ENCODE measurements around the gene RAB3GAP1.
"Not testable (repeated sequence)": the region's sequence is repeated elsewhere in the genome, so short reads cannot be mapped to it uniquely, and the experiment has no call there.

Gene RAB3GAP1

DNA sequence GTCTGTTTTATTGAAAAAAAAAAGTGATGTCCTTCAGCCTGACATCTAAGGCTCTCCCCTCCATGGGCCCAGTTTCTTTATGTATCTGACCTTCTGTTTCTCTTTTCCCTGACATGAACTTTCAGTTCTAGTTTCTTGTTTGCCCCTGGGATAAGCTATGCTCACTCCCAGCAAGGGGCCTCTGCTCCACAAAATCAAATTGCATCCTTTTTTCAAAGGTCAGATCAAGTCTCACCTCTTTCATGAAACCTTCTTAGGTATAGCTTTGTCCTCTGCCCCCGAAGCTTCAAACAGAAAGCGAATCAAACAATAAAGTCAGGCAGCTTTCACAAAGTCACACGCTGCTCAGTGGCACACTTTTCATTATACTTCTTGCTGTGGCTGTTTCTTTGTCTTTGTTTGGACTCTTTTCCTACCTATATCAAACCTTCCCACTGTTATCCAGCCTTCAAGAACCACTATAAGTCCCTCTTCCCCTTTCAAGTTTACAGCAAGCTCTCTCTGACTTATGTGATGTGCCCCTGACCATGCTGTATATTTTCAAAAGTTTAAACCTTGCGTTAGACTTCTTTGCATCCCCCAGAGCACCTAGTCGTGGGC lies 28.1 kb upstream of the RAB3GAP1 start:
- Histone ChIP-seq H3K27me3 (ENCODE audit: control insufficient read depth in 1 of 2, insufficient read depth in 2 of 2, low read length in 2 of 2) (no peaks in the 10 kb centered on the region), H3K27ac (ENCODE audit: low read length) (no peak overlapping the region), H3K9me3 (ENCODE audit: control insufficient read depth in 2 of 2, low read length in 2 of 2) (no peaks in the 10 kb centered on the region), H3K36me3 (ENCODE audit: control insufficient read depth in 2 of 2, insufficient read depth in 2 of 2, low read length in 2 of 2) (no peaks in the 10 kb centered on the region), H3K4me3 (ENCODE audit: low read length in 2 of 2) (no peak overlapping the region), H3K4me1 (ENCODE audit: control insufficient read depth, insufficient read depth, low read length) (no peaks in the 10 kb centered on the region), H3K9ac (ENCODE audit: low read length in 2 of 2) (no peak overlapping the region)

GRCh38 chr2:135029481-135030134 lies 22.5 kb upstream of the RAB3GAP1 start:
- Histone ChIP-seq H3K36me3 (ENCODE audit: control insufficient read depth in 2 of 2, insufficient read depth in 2 of 2, low read length in 2 of 2) (no peaks in the 10 kb centered on the region), H3K4me1 (ENCODE audit: control insufficient read depth, insufficient read depth, low read length) (no peaks in the 10 kb centered on the region), H3K27ac (ENCODE audit: low read length) (no peak overlapping the region), H3K9ac (ENCODE audit: low read length in 2 of 2) (no peak overlapping the region), H3K9me3 (ENCODE audit: control insufficient read depth in 2 of 2, low read length in 2 of 2) (no peaks in the 10 kb centered on the region), H3K4me3 (ENCODE audit: low read length in 2 of 2) (no peak overlapping the region), H3K27me3 (ENCODE audit: control insufficient read depth in 1 of 2, insufficient read depth in 2 of 2, low read length in 2 of 2) (no peaks in the 10 kb centered on the region)

DNA sequence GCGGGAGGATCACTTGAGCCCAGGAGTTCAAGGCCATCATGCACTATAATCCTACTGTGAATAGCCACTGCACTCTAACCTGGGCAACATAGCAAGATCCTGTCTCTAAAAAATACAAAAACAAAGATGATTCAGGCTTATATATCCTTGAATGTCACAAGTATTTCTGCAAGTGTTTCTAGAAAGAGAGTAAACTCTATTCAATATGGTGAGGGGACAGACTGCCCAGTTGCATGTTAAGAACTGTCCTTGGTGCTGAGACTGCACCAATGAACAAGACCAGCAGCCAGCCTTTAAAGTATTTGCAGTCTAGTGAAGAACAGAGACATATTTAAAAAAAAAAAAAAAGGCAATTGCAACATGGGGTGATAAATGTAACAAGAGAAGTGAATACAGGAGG lies 21.3 kb upstream of the RAB3GAP1 start:
- no peak overlapping the region for H3K27ac ChIP-seq (ENCODE audit: low read length)
- no peaks in the 10 kb centered on the region for H3K9me3 ChIP-seq (ENCODE audit: control insufficient read depth in 2 of 2, low read length in 2 of 2)
- H3K4me1 ChIP-seq (ENCODE audit: control insufficient read depth, insufficient read depth, low read length): no peaks in the 10 kb centered on the region
- H3K36me3 ChIP-seq (ENCODE audit: control insufficient read depth in 2 of 2, insufficient read depth in 2 of 2, low read length in 2 of 2): no peaks in the 10 kb centered on the region
- no peaks in the 10 kb centered on the region for H3K27me3 ChIP-seq (ENCODE audit: control insufficient read depth in 1 of 2, insufficient read depth in 2 of 2, low read length in 2 of 2)
- H3K9ac ChIP-seq (ENCODE audit: low read length in 2 of 2): no peak overlapping the region
- no peak overlapping the region for H3K4me3 ChIP-seq (ENCODE audit: low read length in 2 of 2)

DNA sequence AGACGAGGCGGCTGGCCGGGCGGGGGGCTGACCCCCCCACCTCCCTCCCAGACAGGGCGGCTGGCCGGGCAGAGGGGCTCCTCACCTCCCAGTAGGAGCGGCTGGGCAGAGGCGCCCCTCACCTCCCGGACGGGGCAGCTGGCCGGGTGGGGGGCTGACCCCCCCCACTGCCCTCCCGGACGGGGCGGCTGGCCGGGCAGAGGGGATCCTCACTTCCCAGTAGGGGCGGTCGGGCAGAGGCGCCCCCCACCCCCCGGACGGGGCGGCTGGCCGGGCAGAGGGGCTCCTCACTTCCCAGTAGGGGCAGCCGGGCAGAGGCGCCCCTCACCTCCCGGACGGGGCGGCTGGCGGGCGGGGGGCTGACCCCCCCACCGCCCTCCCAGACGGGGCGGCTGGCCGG lies 18.9 kb upstream of the RAB3GAP1 start:
- not testable (repeated sequence) for H3K4me3 ChIP-seq (ENCODE audit: low read length in 2 of 2); H3K9me3 ChIP-seq (ENCODE audit: control insufficient read depth in 2 of 2, low read length in 2 of 2); H3K9ac ChIP-seq (ENCODE audit: low read length in 2 of 2); H3K27ac ChIP-seq (ENCODE audit: low read length); H3K4me1 ChIP-seq (ENCODE audit: control insufficient read depth, insufficient read depth, low read length); H3K27me3 ChIP-seq (ENCODE audit: control insufficient read depth in 1 of 2, insufficient read depth in 2 of 2, low read length in 2 of 2); H3K36me3 ChIP-seq (ENCODE audit: control insufficient read depth in 2 of 2, insufficient read depth in 2 of 2, low read length in 2 of 2)

DNA sequence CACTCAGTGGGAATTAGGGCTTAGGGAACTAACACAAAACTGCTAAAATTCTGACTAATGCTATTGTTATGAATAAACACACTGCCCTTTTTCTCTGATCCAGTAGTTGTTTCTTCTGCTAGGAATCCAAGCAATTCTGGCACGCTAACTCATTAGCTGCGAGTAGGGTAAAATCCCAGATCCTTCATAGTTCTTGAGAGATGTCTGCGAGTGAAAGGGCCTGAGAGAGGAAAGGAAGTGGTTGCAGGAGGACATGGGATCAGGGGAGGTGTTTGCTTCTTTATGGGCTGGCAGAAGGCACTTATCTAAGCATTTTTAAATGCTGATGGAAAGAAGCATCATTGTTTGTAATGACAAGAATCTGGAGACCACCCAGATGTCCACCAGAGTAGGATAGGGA lies 14.3 kb upstream of the RAB3GAP1 start:
- H3K27me3 ChIP-seq (ENCODE audit: control insufficient read depth in 1 of 2, insufficient read depth in 2 of 2, low read length in 2 of 2): no peaks in the 10 kb centered on the region
- no peaks in the 10 kb centered on the region for H3K36me3 ChIP-seq (ENCODE audit: control insufficient read depth in 2 of 2, insufficient read depth in 2 of 2, low read length in 2 of 2)
- no peak overlapping the region for H3K9ac ChIP-seq (ENCODE audit: low read length in 2 of 2)
- no peak overlapping the region for H3K27ac ChIP-seq (ENCODE audit: low read length)
- no peaks in the 10 kb centered on the region for H3K4me1 ChIP-seq (ENCODE audit: control insufficient read depth, insufficient read depth, low read length)
- no peak overlapping the region for H3K4me3 ChIP-seq (ENCODE audit: low read length in 2 of 2)
- H3K9me3 ChIP-seq (ENCODE audit: control insufficient read depth in 2 of 2, low read length in 2 of 2): no peaks in the 10 kb centered on the region

GRCh38 chr2:135043345-135043744 lies 8.7 kb upstream of the RAB3GAP1 start:
- no peak overlapping the region for H3K4me3 ChIP-seq (ENCODE audit: low read length in 2 of 2)
- no peaks in the 10 kb centered on the region for H3K4me1 ChIP-seq (ENCODE audit: control insufficient read depth, insufficient read depth, low read length)
- no peak overlapping the region for H3K27ac ChIP-seq (ENCODE audit: low read length)
- no peaks in the 10 kb centered on the region for H3K27me3 ChIP-seq (ENCODE audit: control insufficient read depth in 1 of 2, insufficient read depth in 2 of 2, low read length in 2 of 2)
- no peaks in the 10 kb centered on the region for H3K9me3 ChIP-seq (ENCODE audit: control insufficient read depth in 2 of 2, low read length in 2 of 2)
- H3K36me3 ChIP-seq (ENCODE audit: control insufficient read depth in 2 of 2, insufficient read depth in 2 of 2, low read length in 2 of 2): no peaks in the 10 kb centered on the region
- H3K9ac ChIP-seq (ENCODE audit: low read length in 2 of 2): no peak overlapping the region

- no peak within 1 kb of the TSS for H3K27ac ChIP-seq (ENCODE audit: low read length)
Measured at GRCh38 chr2:135047300-135047699, 4.8 kb upstream of the RAB3GAP1 start, which contains the start of gene MAP3K19. MAP3K19 (minus strand) TSS chr2:135047447; CDS start chr2:135024647, 22,800 bp downstream.

DNA sequence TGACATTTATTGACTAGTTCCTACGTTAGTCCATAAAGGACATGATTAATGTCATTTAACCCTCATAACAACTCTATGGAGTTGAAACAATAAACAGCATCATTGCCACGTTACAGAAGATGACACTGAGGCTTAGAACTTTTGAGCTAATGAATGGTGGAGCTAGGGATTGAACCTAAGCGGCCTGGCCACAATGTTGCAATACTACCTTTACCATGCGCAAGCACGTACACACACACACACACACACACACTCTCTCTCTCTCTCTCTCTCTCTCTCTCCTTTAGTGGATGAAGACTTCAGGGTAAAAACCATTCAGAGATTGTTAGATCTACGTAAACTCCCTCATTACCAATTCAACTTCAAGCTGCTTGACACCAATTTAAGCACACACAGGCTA lies 4.0 kb upstream of the RAB3GAP1 start:
- Histone ChIP-seq H3K36me3 (ENCODE audit: control insufficient read depth in 2 of 2, insufficient read depth in 2 of 2, low read length in 2 of 2) (no peaks in the 10 kb centered on the region), H3K9me3 (ENCODE audit: control insufficient read depth in 2 of 2, low read length in 2 of 2) (no peaks in the 10 kb centered on the region), H3K27me3 (ENCODE audit: control insufficient read depth in 1 of 2, insufficient read depth in 2 of 2, low read length in 2 of 2) (no peaks in the 10 kb centered on the region), H3K4me3 (ENCODE audit: low read length in 2 of 2) (no peak overlapping the region), H3K9ac (ENCODE audit: low read length in 2 of 2) (no peak overlapping the region), H3K4me1 (ENCODE audit: control insufficient read depth, insufficient read depth, low read length) (peaks cover 3% of the 10 kb centered on the region), H3K27ac (ENCODE audit: low read length) (no peak overlapping the region)

More at GRCh38 chr2:135047300-135047699, 4.8 kb upstream of the RAB3GAP1 start, which contains the start of gene MAP3K19:
- no peak within 1 kb of the TSS for H3K4me3 ChIP-seq (ENCODE audit: low read length in 2 of 2)
- no peaks in the 10 kb centered on the region for H3K27me3 ChIP-seq (ENCODE audit: control insufficient read depth in 1 of 2, insufficient read depth in 2 of 2, low read length in 2 of 2)
- no peaks in the 10 kb centered on the region for H3K36me3 ChIP-seq (ENCODE audit: control insufficient read depth in 2 of 2, insufficient read depth in 2 of 2, low read length in 2 of 2)
- H3K4me1 ChIP-seq (ENCODE audit: control insufficient read depth, insufficient read depth, low read length): no peaks in the 10 kb centered on the region
- no peaks in the 10 kb centered on the region for H3K9me3 ChIP-seq (ENCODE audit: control insufficient read depth in 2 of 2, low read length in 2 of 2)
- H3K9ac ChIP-seq (ENCODE audit: low read length in 2 of 2): no peak within 1 kb of the TSS

DNA sequence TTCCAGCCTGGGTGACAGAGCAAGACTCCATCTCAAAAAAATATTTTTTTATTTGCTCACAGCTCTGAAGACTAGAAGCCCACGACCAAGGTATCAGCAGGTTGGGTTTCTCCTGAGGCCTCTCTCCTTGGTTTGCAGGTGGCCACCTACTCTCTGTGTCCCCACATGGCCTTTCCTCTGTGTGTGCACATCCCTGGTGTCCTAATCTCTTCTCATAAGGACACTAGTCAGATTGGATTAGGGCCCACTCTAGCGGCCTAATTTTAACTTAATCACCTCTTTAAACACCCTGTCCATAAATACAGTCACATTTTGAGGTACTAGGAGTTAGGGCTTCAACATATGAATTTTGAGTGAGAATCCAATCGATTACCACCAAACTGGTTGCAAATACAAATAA lies 2.0 kb upstream of the RAB3GAP1 start:
- no peak overlapping the region for H3K4me3 ChIP-seq (ENCODE audit: low read length in 2 of 2)
- H3K4me1 ChIP-seq (ENCODE audit: control insufficient read depth, insufficient read depth, low read length): peaks cover 6% of the 10 kb centered on the region
- no peaks in the 10 kb centered on the region for H3K9me3 ChIP-seq (ENCODE audit: control insufficient read depth in 2 of 2, low read length in 2 of 2)
- no peaks in the 10 kb centered on the region for H3K27me3 ChIP-seq (ENCODE audit: control insufficient read depth in 1 of 2, insufficient read depth in 2 of 2, low read length in 2 of 2)
- H3K27ac ChIP-seq (ENCODE audit: low read length): no peak overlapping the region
- H3K9ac ChIP-seq (ENCODE audit: low read length in 2 of 2): no peak overlapping the region
- H3K36me3 ChIP-seq (ENCODE audit: control insufficient read depth in 2 of 2, insufficient read depth in 2 of 2, low read length in 2 of 2): no peaks in the 10 kb centered on the region

DNA sequence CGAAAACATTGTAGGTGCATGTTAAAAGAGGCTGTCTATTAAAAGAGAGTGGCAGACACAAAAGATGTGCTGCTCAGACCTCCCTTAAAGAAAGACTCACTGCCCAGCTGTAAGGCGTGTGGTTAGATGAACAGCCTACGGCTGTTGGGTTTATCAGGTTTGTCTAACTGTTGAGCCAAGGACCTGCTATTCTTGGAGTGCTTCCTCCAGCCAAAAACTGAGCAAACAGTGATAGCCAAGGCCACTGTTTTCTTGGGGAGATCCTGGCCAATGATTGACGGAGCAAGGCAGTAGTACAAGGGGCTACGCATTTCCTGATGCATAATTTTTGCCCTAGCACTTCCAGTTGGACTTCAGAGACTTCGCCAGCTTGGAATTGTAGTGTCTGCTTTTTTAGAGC lies 1.4 kb upstream of the RAB3GAP1 start:
- Histone ChIP-seq H3K27ac (ENCODE audit: low read length) (no peak overlapping the region), H3K4me1 (ENCODE audit: control insufficient read depth, insufficient read depth, low read length) (peaks cover 6% of the 10 kb centered on the region), H3K27me3 (ENCODE audit: control insufficient read depth in 1 of 2, insufficient read depth in 2 of 2, low read length in 2 of 2) (no peaks in the 10 kb centered on the region), H3K9ac (ENCODE audit: low read length in 2 of 2) (no peak overlapping the region), H3K4me3 (ENCODE audit: low read length in 2 of 2) (no peak overlapping the region), H3K36me3 (ENCODE audit: control insufficient read depth in 2 of 2, insufficient read depth in 2 of 2, low read length in 2 of 2) (no peaks in the 10 kb centered on the region), H3K9me3 (ENCODE audit: control insufficient read depth in 2 of 2, low read length in 2 of 2) (no peaks in the 10 kb centered on the region)

- Histone ChIP-seq H3K4me1 (ENCODE audit: control insufficient read depth, insufficient read depth, low read length) (peaks cover 6% of the 10 kb centered on the region), H3K36me3 (ENCODE audit: control insufficient read depth in 2 of 2, insufficient read depth in 2 of 2, low read length in 2 of 2) (no peaks in the 10 kb centered on the region), H3K27ac (ENCODE audit: low read length) (peak overlapping the region; percentile 96), H3K9me3 (ENCODE audit: control insufficient read depth in 2 of 2, low read length in 2 of 2) (no peaks in the 10 kb centered on the region), H3K9ac (ENCODE audit: low read length in 2 of 2) (peak overlapping the region; percentile 99), H3K4me3 (ENCODE audit: low read length in 2 of 2) (peak overlapping the region; percentile 97 to 99), H3K27me3 (ENCODE audit: control insufficient read depth in 1 of 2, insufficient read depth in 2 of 2, low read length in 2 of 2) (no peaks in the 10 kb centered on the region)
Measured at GRCh38 chr2:135052997-135053474, 944 bp downstream of the RAB3GAP1 start.
